H9 (cell line): Measurements from ENCODE around the gene HK3. TPM values are rescaled to one million over a fixed set of nuclear protein-coding genes. Genes with fewer than 3 reads are reported as not detected.

Experiments used
- DNase-seq: peaks from one replicate; pipeline ENCODE4 v3.0.0-alpha.2; 2017
- H2AFZ ChIP-seq: one replicate; pipeline ENCODE4 v1.6.1; 2013; ENCODE audit warnings: mild to moderate bottlenecking, low read length, control low read depth, moderate library complexity
- H2AK5ac ChIP-seq: 2 replicates; pipeline ENCODE4 v1.6.1; 2013; ENCODE audit warnings: low read length, control low read depth, mixed read lengths; ENCODE audit not compliant: insufficient read length
- H2BK120ac ChIP-seq: one replicate; pipeline ENCODE4 v1.6.1; 2013; ENCODE audit warnings: low read depth, mild to moderate bottlenecking, low read length, control low read depth, inconsistent platforms; ENCODE audit not compliant: poor library complexity, severe bottlenecking
- H2BK12ac ChIP-seq: 2 replicates; pipeline ENCODE4 v1.6.1; 2013; ENCODE audit warnings: low read length, control low read depth, mixed read lengths, low read depth; ENCODE audit not compliant: insufficient read length
- H2BK15ac ChIP-seq: 2 replicates; pipeline ENCODE4 v1.6.1; 2013; ENCODE audit warnings: low read depth, low read length, control low read depth
- H2BK20ac ChIP-seq: one replicate; pipeline ENCODE4 v1.6.1; 2013; ENCODE audit warnings: low read depth, mild to moderate bottlenecking, low read length, control low read depth, inconsistent platforms; ENCODE audit not compliant: poor library complexity, severe bottlenecking
- H2BK5ac ChIP-seq: 2 replicates; pipeline ENCODE4 v1.6.1; 2013; ENCODE audit warnings: low read length, control low read depth, mixed read lengths; ENCODE audit not compliant: insufficient read length
- H3K14ac ChIP-seq: 2 replicates; pipeline ENCODE4 v1.6.1; 2013; ENCODE audit warnings: low read length, control low read depth; ENCODE audit not compliant: insufficient read depth
- H3K18ac ChIP-seq: 2 replicates; pipeline ENCODE4 v1.6.1; 2013; ENCODE audit warnings: low read depth, mild to moderate bottlenecking, mixed read lengths, low read length, control low read depth; ENCODE audit not compliant: insufficient read length
- H3K23ac ChIP-seq: 2 replicates; pipeline ENCODE4 v1.6.1; 2013; ENCODE audit warnings: low read length, control low read depth, mixed read lengths, low read depth; ENCODE audit not compliant: insufficient read length
- H3K23me2 ChIP-seq: 2 replicates; pipeline ENCODE4 v1.6.1; 2013; ENCODE audit warnings: low read depth, mild to moderate bottlenecking, mixed read lengths, low read length, control low read depth; ENCODE audit not compliant: insufficient read length, poor library complexity, severe bottlenecking
- H3K27ac ChIP-seq: 2 replicates; pipeline ENCODE4 v1.5.1; 2013; ENCODE audit warnings: low read length, control low read depth, mixed read lengths, low read depth; ENCODE audit not compliant: insufficient read length
- H3K27me3 ChIP-seq: 2 replicates; pipeline ENCODE4 v1.6.1; 2013; ENCODE audit warnings: low read length, control low read depth, inconsistent platforms; ENCODE audit not compliant: insufficient read depth
- H3K4ac ChIP-seq: 2 replicates; pipeline ENCODE4 v1.6.1; 2013; ENCODE audit warnings: low read depth, mild to moderate bottlenecking, control low read depth, inconsistent platforms, low read length, moderate library complexity
- H3K4me1 ChIP-seq: 2 replicates; pipeline ENCODE4 v1.6.1; 2013; ENCODE audit warnings: low read length, control low read depth, inconsistent platforms; ENCODE audit not compliant: insufficient read depth
- H3K4me2 ChIP-seq: 2 replicates; pipeline ENCODE4 v1.6.1; 2013; ENCODE audit warnings: low read length, control low read depth, mixed read lengths; ENCODE audit not compliant: insufficient read length, insufficient read depth
- H3K56ac ChIP-seq: 2 replicates; pipeline ENCODE4 v1.6.1; 2013; ENCODE audit warnings: low read depth, mild to moderate bottlenecking, mixed read lengths, low read length, control low read depth; ENCODE audit not compliant: insufficient read length
- H3K79me1 ChIP-seq: 2 replicates; pipeline ENCODE4 v1.6.1; 2013; ENCODE audit warnings: low read depth, mild to moderate bottlenecking, moderate library complexity, low read length, control low read depth, inconsistent platforms; ENCODE audit not compliant: insufficient read depth, poor library complexity, severe bottlenecking
- H3K79me2 ChIP-seq: 2 replicates; pipeline ENCODE4 v1.6.1; 2013; ENCODE audit warnings: low read length, control low read depth, inconsistent platforms; ENCODE audit not compliant: insufficient read depth
- H3K9ac ChIP-seq: 2 replicates; pipeline ENCODE4 v1.6.1; 2013; ENCODE audit warnings: low read length, control low read depth, mixed read lengths; ENCODE audit not compliant: insufficient read length; ENCODE audit errors: extremely low read depth
- H3K9me3 ChIP-seq: one replicate; pipeline ENCODE4 v1.6.1; 2013; ENCODE audit warnings: low read depth, low read length, inconsistent platforms; ENCODE audit not compliant: control insufficient read depth
- H3T11ph ChIP-seq: one replicate; pipeline ENCODE4 v1.6.1; 2013; ENCODE audit warnings: mild to moderate bottlenecking, low read length, control low read depth, inconsistent platforms
- H4K20me1 ChIP-seq: one replicate; pipeline ENCODE4 v1.6.1; 2013; ENCODE audit not compliant: control insufficient read depth, insufficient read length, insufficient read depth
- H4K5ac ChIP-seq: 2 replicates; pipeline ENCODE4 v1.6.1; 2013; ENCODE audit warnings: low read depth, mild to moderate bottlenecking, mixed read lengths, low read length, control low read depth; ENCODE audit not compliant: insufficient read length
- H4K8ac ChIP-seq: replicated peaks from 2 replicates; pipeline ENCODE4 v1.6.1; 2013; ENCODE audit warnings: low read length, control low read depth, mixed read lengths, low read depth; ENCODE audit not compliant: insufficient read length
- H4K91ac ChIP-seq: 2 replicates; pipeline ENCODE4 v1.6.1; 2013; ENCODE audit warnings: low read depth, mild to moderate bottlenecking, moderate library complexity, mixed read lengths, low read length, control low read depth; ENCODE audit not compliant: insufficient read length
- H3K27ac Mint-ChIP-seq, 3 experiments: 2 replicates in 2 of 3; 3 replicates in 1 of 3; pipeline ENCODE4 v1.8.0; 2020 to 2021; ENCODE audit warnings: mixed read lengths in 3 of 3, mild to moderate bottlenecking in 1 of 3, moderate library complexity in 1 of 3
- H3K27me3 Mint-ChIP-seq: 2 replicates; pipeline ENCODE4 v1.8.0; 2021; ENCODE audit warnings: low read depth, mild to moderate bottlenecking, moderate library complexity, mixed read lengths
- H3K36me3 Mint-ChIP-seq, 3 experiments: 2 replicates in 2 of 3; 3 replicates in 1 of 3; pipeline ENCODE4 v1.8.0; 2020 to 2021; ENCODE audit warnings: low read depth in 3 of 3, mixed read lengths in 3 of 3; ENCODE audit not compliant: insufficient read depth in 1 of 3
- H3K4me1 Mint-ChIP-seq, 2 experiments: 2 replicates each; pipeline ENCODE4 v1.8.0; 2020; ENCODE audit warnings: mixed read lengths in 2 of 2
- H3K4me3 Mint-ChIP-seq, 2 experiments: 2 replicates in 1 of 2; 3 replicates in 1 of 2; pipeline ENCODE4 v1.8.0; 2020 to 2021; ENCODE audit warnings: mild to moderate bottlenecking in 2 of 2, mixed read lengths in 2 of 2, moderate library complexity in 1 of 2
- H3K9me3 Mint-ChIP-seq, 2 experiments: 2 replicates in 1 of 2; 3 replicates in 1 of 2; pipeline ENCODE4 v1.8.0; 2020; ENCODE audit warnings: mild to moderate bottlenecking in 2 of 2, mixed read lengths in 2 of 2, moderate library complexity in 1 of 2
- CTCF ChIP-seq: fragments of 200-600 bp; sonication (generic); conservative IDR thresholded peaks from 3 replicates; pipeline ENCODE4 v1.8.0; 2021; ENCODE audit warnings: antibody characterized with exemption, mild to moderate bottlenecking
- WGBS: extraction: QIAGEN DNeasy Blood & Tissue Kit; methylation state at CpG from one replicate; pipeline ENCODE4 v1.1.7; 2013; ENCODE audit warnings: missing lambda C conversion rate, low lambda C conversion rate, mixed read lengths; ENCODE audit not compliant: insufficient read length; ENCODE audit errors: extremely low coverage; 5-methylcytosine and 5-hydroxymethylcytosine counted together
- total RNA-seq: library from RNA; stranded (reverse); gene quantifications from 2 replicates; pipeline ENCODE4 v1.2.1, GENCODE V29; 2021

The HK3 gene
- total RNA-seq, 1 experiment from 2014 or later: not detected

DNA sequence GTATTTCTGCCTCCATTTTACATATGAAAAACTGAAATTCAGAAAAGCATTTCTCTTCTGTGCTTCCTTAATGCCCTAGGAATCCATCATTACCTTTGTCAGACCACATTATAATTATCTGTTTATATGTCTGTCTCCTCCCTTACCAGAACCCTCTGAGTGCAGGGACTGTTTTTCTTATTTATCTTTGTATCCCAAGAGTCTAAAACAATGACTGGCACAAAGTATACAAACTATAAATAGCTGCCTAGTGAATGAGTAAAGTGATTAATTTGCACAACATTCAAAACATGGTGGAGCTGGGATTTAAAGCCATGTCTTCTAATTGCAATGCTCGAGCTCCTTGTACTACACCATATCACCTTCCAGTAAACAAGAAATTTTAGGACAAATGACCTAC lies 49.3 kb upstream of the HK3 start:
- no peak overlapping the region for H4K91ac ChIP-seq
- no peak overlapping the region for H3K56ac ChIP-seq
- H3K4me1 ChIP-seq: peaks cover 7% of the 10 kb centered on the region; the same call in 1 of the 2 replicates
- WGBS: no CpG with 5 or more reads among the region's 1 CpG
- no peak overlapping the region for H4K5ac ChIP-seq
- no peaks in the 10 kb centered on the region for H3K79me1 ChIP-seq
- no peak overlapping the region for H2BK5ac ChIP-seq
- H2AK5ac ChIP-seq: no peak overlapping the region
- Mint-ChIP-seq H3K27me3 (no peaks in the 10 kb centered on the region), H3K4me3 (no peak overlapping the region), H3K4me1 (peaks cover 47 to 53% of the 10 kb centered on the region in 2 experiments), H3K9me3 (no peaks in the 10 kb centered on the region), H3K27ac (peak overlapping the region in 1 of 3 experiments; percentile 42; a peak in 3 of 7 replicates), H3K36me3 (peaks cover 21 to 59% (median 56%) of the 10 kb centered on the region in 3 experiments; a peak in 6 of 7 replicates)
- H3K27ac ChIP-seq: no peak overlapping the region
- no peak overlapping the region for H2BK12ac ChIP-seq
- no peak overlapping the region for H3K9ac ChIP-seq
- H3K9me3 ChIP-seq: no peaks in the 10 kb centered on the region
- no peaks in the 10 kb centered on the region for H3K79me2 ChIP-seq
- no peak overlapping the region for H2BK20ac ChIP-seq
- H2BK15ac ChIP-seq: no peak overlapping the region
- H4K8ac ChIP-seq: no peak overlapping the region
- no peaks in the 10 kb centered on the region for H4K20me1 ChIP-seq
- no peaks in the 10 kb centered on the region for H3K27me3 ChIP-seq
- no peak for DNase-seq
- H2AFZ ChIP-seq: no peak overlapping the region
- H3K4me2 ChIP-seq: no peak overlapping the region
- H2BK120ac ChIP-seq: no peak overlapping the region
- H3K14ac ChIP-seq: no peak overlapping the region
- no peaks in the 10 kb centered on the region for H3K23me2 ChIP-seq
- H3K18ac ChIP-seq: no peak overlapping the region
- no peak overlapping the region for H3T11ph ChIP-seq
- H3K23ac ChIP-seq: no peak overlapping the region
- H3K4ac ChIP-seq: no peak overlapping the region
- no peak for TF ChIP-seq CTCF
